NB4 (cell line): ENCODE results near the gene PCK1.

Experiments used
- POLR2A ChIP-seq: IDR thresholded peaks from 2 replicates; pipeline ENCODE4 v1.6.1; 2011; ENCODE audit warnings: mild to moderate bottlenecking; ENCODE audit not compliant: insufficient read length; ENCODE audit errors: extremely low read depth
- TF ChIP-seq, protein P1 (sequence below): IDR thresholded peaks from 2 replicates; pipeline ENCODE4 v1.6.1; 2011; ENCODE audit warnings: low read depth, low read length
- TF ChIP-seq, protein P2 (sequence below): IDR thresholded peaks from one replicate; pipeline ENCODE4 v1.5.1; 2012; ENCODE audit warnings: low read depth, low read length

DNA sequence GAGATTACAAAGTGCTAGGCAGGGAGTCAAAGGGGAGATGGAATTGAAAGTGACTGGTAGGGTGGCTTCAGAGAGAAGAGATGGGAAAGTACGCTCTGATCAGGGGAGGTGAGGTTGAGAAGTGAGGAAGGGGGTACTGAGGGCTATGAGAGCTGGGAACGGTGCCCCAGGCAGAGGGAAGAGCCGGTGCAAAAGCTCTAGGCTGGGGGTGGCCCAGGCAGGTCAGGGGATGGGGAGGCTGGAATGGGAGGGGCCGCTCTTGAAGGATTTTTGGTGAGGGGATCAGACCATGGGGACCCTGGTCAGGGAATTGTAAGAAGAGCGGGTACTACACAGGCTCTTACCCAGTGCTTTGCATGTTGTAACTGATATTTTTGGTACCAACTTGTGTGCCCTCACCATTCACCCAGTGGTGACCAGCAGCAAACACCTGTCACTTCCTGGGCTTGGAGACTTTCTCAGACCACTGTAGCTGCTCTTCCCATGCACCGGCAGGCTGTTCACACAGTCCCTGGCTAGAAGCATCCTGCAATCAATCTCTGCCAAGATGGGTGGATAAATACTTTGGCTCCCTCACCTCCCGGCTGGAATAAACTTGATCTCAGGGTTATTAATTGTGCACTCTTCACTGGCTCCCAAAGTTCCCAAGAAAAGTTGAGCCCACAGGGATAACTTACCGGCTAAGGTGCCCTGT lies 24.0 kb downstream of the PCK1 start:
- TF ChIP-seq, protein P1, sequence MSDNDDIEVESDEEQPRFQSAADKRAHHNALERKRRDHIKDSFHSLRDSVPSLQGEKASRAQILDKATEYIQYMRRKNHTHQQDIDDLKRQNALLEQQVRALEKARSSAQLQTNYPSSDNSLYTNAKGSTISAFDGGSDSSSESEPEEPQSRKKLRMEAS = no peak
- TF ChIP-seq, protein P2, sequence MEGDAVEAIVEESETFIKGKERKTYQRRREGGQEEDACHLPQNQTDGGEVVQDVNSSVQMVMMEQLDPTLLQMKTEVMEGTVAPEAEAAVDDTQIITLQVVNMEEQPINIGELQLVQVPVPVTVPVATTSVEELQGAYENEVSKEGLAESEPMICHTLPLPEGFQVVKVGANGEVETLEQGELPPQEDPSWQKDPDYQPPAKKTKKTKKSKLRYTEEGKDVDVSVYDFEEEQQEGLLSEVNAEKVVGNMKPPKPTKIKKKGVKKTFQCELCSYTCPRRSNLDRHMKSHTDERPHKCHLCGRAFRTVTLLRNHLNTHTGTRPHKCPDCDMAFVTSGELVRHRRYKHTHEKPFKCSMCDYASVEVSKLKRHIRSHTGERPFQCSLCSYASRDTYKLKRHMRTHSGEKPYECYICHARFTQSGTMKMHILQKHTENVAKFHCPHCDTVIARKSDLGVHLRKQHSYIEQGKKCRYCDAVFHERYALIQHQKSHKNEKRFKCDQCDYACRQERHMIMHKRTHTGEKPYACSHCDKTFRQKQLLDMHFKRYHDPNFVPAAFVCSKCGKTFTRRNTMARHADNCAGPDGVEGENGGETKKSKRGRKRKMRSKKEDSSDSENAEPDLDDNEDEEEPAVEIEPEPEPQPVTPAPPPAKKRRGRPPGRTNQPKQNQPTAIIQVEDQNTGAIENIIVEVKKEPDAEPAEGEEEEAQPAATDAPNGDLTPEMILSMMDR = no peak
- TF ChIP-seq POLR2A = no peak
